Mesendoderm (in vitro differentiated cells): ENCODE measurements around the gene UHRF2.
A peak's percentile ranks its signal among the peaks of the same experiment; 100 is the strongest.

ENCODE experiments used
- DNase-seq: peaks from one replicate; pipeline ENCODE4 v3.0.0; 2013
- H2AK5ac ChIP-seq: 2 replicates; pipeline ENCODE4 v1.6.1; 2013; ENCODE audit warnings: low read length, inconsistent platforms
- H2BK120ac ChIP-seq: 2 replicates; pipeline ENCODE4 v1.6.1; 2013; ENCODE audit warnings: low read depth, mild to moderate bottlenecking, low read length, moderate library complexity, mixed read lengths
- H2BK15ac ChIP-seq: replicated peaks from 2 replicates; pipeline ENCODE4 v1.6.1; 2013; ENCODE audit warnings: low read depth, mild to moderate bottlenecking, moderate library complexity
- H2BK5ac ChIP-seq: 2 replicates; pipeline ENCODE4 v1.6.1; 2013; ENCODE audit warnings: low read length, inconsistent platforms
- H3K18ac ChIP-seq: 2 replicates; pipeline ENCODE4 v1.6.1; 2013; ENCODE audit warnings: mild to moderate bottlenecking, low read length, mixed read lengths
- H3K23ac ChIP-seq: one replicate; pipeline ENCODE4 v1.6.1; 2013; ENCODE audit warnings: low read length
- H3K27ac ChIP-seq: 2 replicates; pipeline ENCODE4 v1.5.1; 2013; ENCODE audit warnings: low read depth, mild to moderate bottlenecking, inconsistent platforms, low read length, moderate library complexity
- H3K27me3 ChIP-seq: 2 replicates; pipeline ENCODE4 v1.6.1; 2013; ENCODE audit warnings: low read length, control low read depth, mild to moderate bottlenecking, inconsistent platforms; ENCODE audit not compliant: insufficient read depth, poor library complexity
- H3K36me3 ChIP-seq: 2 replicates; pipeline ENCODE4 v1.6.1; 2013; ENCODE audit warnings: low read length, inconsistent platforms; ENCODE audit not compliant: control insufficient read depth, insufficient read depth
- H3K4ac ChIP-seq: one replicate; pipeline ENCODE4 v1.6.1; 2013; ENCODE audit warnings: low read depth, mild to moderate bottlenecking, low read length, moderate library complexity
- H3K4me1 ChIP-seq: 2 replicates; pipeline ENCODE4 v1.6.1; 2013; ENCODE audit warnings: low read depth, low read length, inconsistent platforms; ENCODE audit not compliant: control insufficient read depth
- H3K4me2 ChIP-seq: 2 replicates; pipeline ENCODE4 v1.6.1; 2013; ENCODE audit warnings: low read length
- H3K4me3 ChIP-seq: 2 replicates; pipeline ENCODE4 v1.5.1; 2013; ENCODE audit warnings: mild to moderate bottlenecking, low read length
- H3K56ac ChIP-seq: one replicate; pipeline ENCODE4 v1.6.1; 2013; ENCODE audit warnings: low read length
- H3K79me1 ChIP-seq: 2 replicates; pipeline ENCODE4 v1.6.1; 2013; ENCODE audit warnings: low read length, inconsistent platforms
- H3K79me2 ChIP-seq: 2 replicates; pipeline ENCODE4 v1.6.1; 2013; ENCODE audit warnings: mild to moderate bottlenecking, low read length; ENCODE audit not compliant: control insufficient read depth, insufficient read depth
- H3K9ac ChIP-seq: 2 replicates; pipeline ENCODE4 v1.6.1; 2013; ENCODE audit warnings: low read length, inconsistent platforms
- H4K5ac ChIP-seq: one replicate; pipeline ENCODE4 v1.6.1; 2013; ENCODE audit warnings: low read length
- H4K8ac ChIP-seq: one replicate; pipeline ENCODE4 v1.6.1; 2013; ENCODE audit warnings: low read depth, mild to moderate bottlenecking, control low read depth, low read length, moderate library complexity
- WGBS: extraction: QIAGEN DNeasy Blood & Tissue Kit; methylation state at CpG from one replicate; pipeline ENCODE4 v1.1.7; 2013; ENCODE audit warnings: low lambda C conversion rate, missing lambda C conversion rate; ENCODE audit not compliant: insufficient coverage; ENCODE audit errors: extremely low coverage; 5-methylcytosine and 5-hydroxymethylcytosine counted together

UHRF2 gene

GRCh38 chr9:6460189-6460768 is 47.3 kb downstream of the UHRF2 start:
- no CpG with 5 or more reads among the region's 5 CpGs for WGBS
- Histone ChIP-seq H3K36me3 (no peaks in the 10 kb centered on the region), H3K27ac (no peak overlapping the region), H3K4me1 (no peaks in the 10 kb centered on the region), H4K5ac (no peak overlapping the region), H3K79me2 (peaks cover 18% of the 10 kb centered on the region), H3K4me2 (no peak overlapping the region), H3K27me3 (no peaks in the 10 kb centered on the region), H2BK120ac (no peak overlapping the region), H2BK5ac (no peak overlapping the region), H3K79me1 (peaks cover 5% of the 10 kb centered on the region), H2AK5ac (no peak overlapping the region), H3K23ac (no peak overlapping the region), H3K9ac (no peak overlapping the region), H3K4me3 (no peak overlapping the region), H3K56ac (no peak overlapping the region), H2BK15ac (no peak overlapping the region), H3K18ac (no peak overlapping the region), H4K8ac (no peak overlapping the region), H3K4ac (no peak overlapping the region)
- DNase-seq, result no peak

- H3K4me2 ChIP-seq, result no peak overlapping the region
- no peaks in the 10 kb centered on the region for H3K27me3 ChIP-seq
- H3K36me3 ChIP-seq, result no peaks in the 10 kb centered on the region
- no peak overlapping the region for H3K27ac ChIP-seq
- H4K8ac ChIP-seq, result no peak overlapping the region
- no peak overlapping the region for H3K9ac ChIP-seq
- H3K4ac ChIP-seq, result no peak overlapping the region
- no peak overlapping the region for H3K18ac ChIP-seq
- H2BK15ac ChIP-seq, result no peak overlapping the region
- H4K5ac ChIP-seq, result no peak overlapping the region
- no peak overlapping the region for H3K23ac ChIP-seq
- H3K79me1 ChIP-seq, result peaks cover 2% of the 10 kb centered on the region
- H2BK5ac ChIP-seq, result no peak overlapping the region
- no CpG with 5 or more reads among the region's 3 CpGs for WGBS
- no peak overlapping the region for H2AK5ac ChIP-seq
- DNase-seq, result no peak
- H3K56ac ChIP-seq, result no peak overlapping the region
- no peak overlapping the region for H2BK120ac ChIP-seq
- H3K4me1 ChIP-seq, result no peaks in the 10 kb centered on the region
- H3K79me2 ChIP-seq, result peaks cover 11% of the 10 kb centered on the region
- H3K4me3 ChIP-seq, result no peak overlapping the region
Measured at GRCh38 chr9:6461619-6462018, 48.6 kb downstream of the UHRF2 start.

DNA sequence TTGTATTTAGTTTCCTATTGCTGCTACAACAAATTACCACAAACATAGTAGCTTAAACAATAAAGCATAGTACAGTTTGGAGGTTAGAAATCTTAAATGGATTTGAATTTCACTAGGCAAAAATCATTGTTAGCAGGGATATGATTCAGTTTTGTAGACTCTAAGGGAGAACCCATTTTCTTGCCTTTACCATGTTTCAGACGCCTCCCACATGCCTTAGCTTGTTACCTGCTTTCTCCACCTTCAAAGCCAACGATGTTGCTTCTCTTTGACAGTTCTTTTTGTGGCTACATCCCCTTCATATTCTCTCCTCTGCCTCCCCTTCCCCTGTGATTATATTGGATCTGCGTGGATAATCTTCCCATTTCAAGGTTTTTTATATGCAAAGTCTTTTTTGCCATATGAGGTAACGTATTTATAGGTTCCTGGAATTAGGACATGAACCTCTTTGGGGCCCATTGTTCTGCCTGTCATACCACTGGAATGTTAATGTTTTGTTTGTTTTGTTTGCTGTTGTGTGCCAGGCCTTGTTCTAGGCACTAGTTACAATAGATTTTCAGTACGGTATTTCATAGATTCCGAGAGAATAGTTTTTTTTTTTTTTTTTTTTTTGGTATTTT is 54.1 kb downstream of the UHRF2 start:
- H4K5ac ChIP-seq, result no peak overlapping the region
- H3K36me3 ChIP-seq, result no peaks in the 10 kb centered on the region
- WGBS, result no CpG with 5 or more reads among the region's 6 CpGs
- peaks cover 5% of the 10 kb centered on the region for H3K79me1 ChIP-seq
- no peak overlapping the region for H4K8ac ChIP-seq
- no peak overlapping the region for H3K18ac ChIP-seq
- H3K4me1 ChIP-seq, result no peaks in the 10 kb centered on the region
- no peak overlapping the region for H2BK15ac ChIP-seq
- no peak overlapping the region for H3K4me2 ChIP-seq
- peaks cover 2% of the 10 kb centered on the region for H3K79me2 ChIP-seq
- H3K4me3 ChIP-seq, result no peak overlapping the region
- no peak overlapping the region for H2BK5ac ChIP-seq
- no peak overlapping the region for H3K27ac ChIP-seq
- no peak overlapping the region for H2AK5ac ChIP-seq
- no peak for DNase-seq
- no peak overlapping the region for H3K23ac ChIP-seq
- H3K4ac ChIP-seq, result no peak overlapping the region
- no peak overlapping the region for H3K9ac ChIP-seq
- no peak overlapping the region for H3K56ac ChIP-seq
- H3K27me3 ChIP-seq, result no peaks in the 10 kb centered on the region
- no peak overlapping the region for H2BK120ac ChIP-seq

DNA sequence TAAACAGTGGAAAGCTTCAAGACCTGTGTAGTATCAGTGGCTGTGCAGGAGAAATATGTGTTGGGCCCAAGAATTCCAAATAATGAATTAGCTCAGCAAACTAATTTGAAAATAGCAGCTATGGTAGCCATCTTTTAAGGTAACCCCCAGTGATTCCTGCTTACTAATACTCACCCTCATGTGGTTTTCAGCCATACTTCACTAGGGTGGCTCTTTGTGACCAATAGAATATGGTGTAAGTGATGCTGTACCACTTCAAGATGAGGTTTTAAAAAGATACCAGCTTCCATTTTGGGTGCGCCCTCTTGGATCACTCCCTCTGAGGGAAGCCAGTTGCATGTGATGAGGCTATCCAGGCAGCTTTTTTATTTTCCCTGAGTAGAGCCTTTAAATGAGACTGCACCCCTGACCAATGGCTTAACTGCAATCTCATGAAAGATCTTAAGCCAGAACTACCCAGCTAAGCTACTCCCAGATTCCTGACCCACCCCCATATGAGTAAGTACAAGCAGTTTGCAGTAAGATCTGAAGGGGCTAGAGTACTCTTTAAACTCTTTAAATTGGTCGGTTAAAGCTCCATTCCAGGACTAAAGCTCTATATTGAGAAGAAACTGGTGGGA is 58.3 kb downstream of the UHRF2 start:
- Histone ChIP-seq H3K79me2 (peaks cover 2% of the 10 kb centered on the region), H2BK15ac (no peak overlapping the region), H3K56ac (no peak overlapping the region), H3K27ac (no peak overlapping the region), H2BK120ac (no peak overlapping the region), H3K36me3 (no peaks in the 10 kb centered on the region), H3K4me3 (no peak overlapping the region), H4K8ac (no peak overlapping the region), H3K4me2 (no peak overlapping the region), H2BK5ac (no peak overlapping the region), H3K9ac (no peak overlapping the region), H3K4me1 (no peaks in the 10 kb centered on the region), H3K27me3 (no peaks in the 10 kb centered on the region), H3K79me1 (peaks cover 5% of the 10 kb centered on the region), H3K4ac (no peak overlapping the region), H3K18ac (no peak overlapping the region), H3K23ac (no peak overlapping the region), H4K5ac (no peak overlapping the region), H2AK5ac (no peak overlapping the region)
- WGBS, result no CpG with 5 or more reads among the region's 2 CpGs
- DNase-seq, result peak; percentile 38

DNA sequence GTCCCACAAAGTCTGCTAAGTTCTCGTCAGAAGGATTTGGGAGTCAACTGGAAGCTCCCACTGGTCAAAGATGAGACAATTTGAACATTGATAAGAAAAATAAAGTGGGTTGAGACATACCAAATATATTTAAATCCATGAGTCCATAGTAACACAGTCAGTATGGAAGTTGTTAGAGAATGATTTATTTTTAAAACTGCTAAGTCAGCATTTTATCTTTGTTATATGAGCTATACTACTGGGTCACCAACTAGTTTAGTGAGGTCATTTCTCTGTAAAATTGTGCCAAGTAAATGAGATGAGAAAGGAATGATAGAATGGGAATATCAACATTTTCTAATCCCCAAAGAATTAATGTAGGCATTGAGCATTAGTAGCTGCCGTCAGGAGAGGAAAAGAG is 60.2 kb downstream of the UHRF2 start:
- H3K4me1 ChIP-seq, result no peaks in the 10 kb centered on the region
- peaks cover 5% of the 10 kb centered on the region for H3K79me1 ChIP-seq
- no peak overlapping the region for H2AK5ac ChIP-seq
- no peak overlapping the region for H3K4me3 ChIP-seq
- H2BK15ac ChIP-seq, result no peak overlapping the region
- DNase-seq, result no peak
- no peak overlapping the region for H3K27ac ChIP-seq
- H3K56ac ChIP-seq, result no peak overlapping the region
- H3K4ac ChIP-seq, result no peak overlapping the region
- H3K27me3 ChIP-seq, result no peaks in the 10 kb centered on the region
- H4K8ac ChIP-seq, result no peak overlapping the region
- H3K18ac ChIP-seq, result no peak overlapping the region
- H3K23ac ChIP-seq, result no peak overlapping the region
- peaks cover 2% of the 10 kb centered on the region for H3K79me2 ChIP-seq
- H4K5ac ChIP-seq, result no peak overlapping the region
- H3K4me2 ChIP-seq, result no peak overlapping the region
- no peak overlapping the region for H2BK120ac ChIP-seq
- no peaks in the 10 kb centered on the region for H3K36me3 ChIP-seq
- WGBS, result no CpG with 5 or more reads among the region's 2 CpGs
- no peak overlapping the region for H2BK5ac ChIP-seq
- H3K9ac ChIP-seq, result no peak overlapping the region
